Heart left ventricle (tissue), 13 donors: ENCODE results near the gene ZNF195.

Experiments used
- POLR2A ChIP-seq, 2 donors: fragments of 450-650 bp; IDR thresholded peaks; one replicate each; pipeline ENCODE4 v1.6.1; 2017; ENCODE audit warnings: antibody characterized with exemption in 2 of 2, mild to moderate bottlenecking in 2 of 2, moderate library complexity in 2 of 2
- TF ChIP-seq, protein P1 (sequence below), 12 donors: fragments of 200-600 bp; sonication (generic) in 4 of 12; IDR thresholded peaks; one replicate each; pipeline versions ENCODE4 v1.5.0 to v1.8.0; 2018 to 2022; ENCODE audit warnings: antibody characterized with exemption in 12 of 12, mild to moderate bottlenecking in 5 of 12
- donor health status: ischemic (EF 13 %, LVEDD 7.1; RV severe dilation, severe dysfunction).
- donor health status: DM: no; HTN: yes; CAD: no.
- donor health status: DM: no; HTN: no; CAD: no.
- donor health status: ischemic (EF 25% LVEDD 6.9; RV normal size, moderate dysfunction).
- donor health status: ischemic (EF 25% LVEDD 5.7; RV mildly dilated, moderate dysfunction).
- donor health status: ischemic (EF 35%, LVEDD 5.7; RV mildly dilated, moderate dysfunction).
- donor health status: nonischemic (EF 11% LVEDD 7.7; RV severe dilation, severe dysfunction).
- donor health status: DM: yes; HTN: yes; CAD: no.
- donor health status: PGD.
- donor health status: ischemic (EF 29% LVEDD 5.4; RV normal size, mild dysfunction).
- donor health status: nonischemic (EF 23%, LVEDD 6.1; RV moderate dilation, normal function).

DNA sequence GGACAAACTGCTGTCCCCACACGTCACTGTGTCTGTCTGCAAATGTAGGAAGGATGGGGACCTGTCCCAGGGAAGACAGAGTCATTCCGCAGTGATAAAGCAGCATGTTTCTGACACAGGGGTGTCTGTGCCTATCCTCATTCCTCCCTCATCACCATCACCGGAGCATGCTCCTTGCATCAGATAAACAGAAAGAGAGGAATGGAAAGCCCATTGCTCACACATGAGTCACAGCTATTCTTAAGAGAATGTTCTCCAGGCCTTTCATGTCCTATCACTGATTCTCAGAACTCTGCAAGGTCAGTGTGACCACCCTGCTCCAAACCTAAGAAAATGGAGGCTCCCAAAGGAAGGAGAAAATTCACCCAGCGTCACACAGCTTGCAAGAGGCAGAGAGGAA is 38.9 kb downstream of the ZNF195 start:
- TF ChIP-seq POLR2A (IDR thresholded peaks at IDR 0.05) = no peak
- TF ChIP-seq, protein P1, sequence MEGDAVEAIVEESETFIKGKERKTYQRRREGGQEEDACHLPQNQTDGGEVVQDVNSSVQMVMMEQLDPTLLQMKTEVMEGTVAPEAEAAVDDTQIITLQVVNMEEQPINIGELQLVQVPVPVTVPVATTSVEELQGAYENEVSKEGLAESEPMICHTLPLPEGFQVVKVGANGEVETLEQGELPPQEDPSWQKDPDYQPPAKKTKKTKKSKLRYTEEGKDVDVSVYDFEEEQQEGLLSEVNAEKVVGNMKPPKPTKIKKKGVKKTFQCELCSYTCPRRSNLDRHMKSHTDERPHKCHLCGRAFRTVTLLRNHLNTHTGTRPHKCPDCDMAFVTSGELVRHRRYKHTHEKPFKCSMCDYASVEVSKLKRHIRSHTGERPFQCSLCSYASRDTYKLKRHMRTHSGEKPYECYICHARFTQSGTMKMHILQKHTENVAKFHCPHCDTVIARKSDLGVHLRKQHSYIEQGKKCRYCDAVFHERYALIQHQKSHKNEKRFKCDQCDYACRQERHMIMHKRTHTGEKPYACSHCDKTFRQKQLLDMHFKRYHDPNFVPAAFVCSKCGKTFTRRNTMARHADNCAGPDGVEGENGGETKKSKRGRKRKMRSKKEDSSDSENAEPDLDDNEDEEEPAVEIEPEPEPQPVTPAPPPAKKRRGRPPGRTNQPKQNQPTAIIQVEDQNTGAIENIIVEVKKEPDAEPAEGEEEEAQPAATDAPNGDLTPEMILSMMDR (IDR thresholded peaks at IDR 0.05) = no peak
